ENCODE data around the gene RASGEF1B.

DNA sequence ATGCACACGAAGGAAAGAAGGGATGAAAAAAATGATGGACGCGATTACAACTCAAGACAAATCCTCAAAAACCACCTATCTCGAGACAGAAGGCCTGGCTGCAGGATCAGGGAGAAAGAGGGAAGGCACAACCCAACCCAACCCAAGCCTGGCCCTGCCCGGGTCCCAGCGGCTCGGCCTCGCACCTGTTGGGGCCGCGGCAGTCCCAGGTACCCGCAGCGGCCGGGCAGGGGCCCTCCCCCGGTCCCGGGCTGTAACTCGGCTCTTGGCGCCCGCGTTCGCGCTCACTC lies 464 bp downstream of the RASGEF1B start:
- TF ChIP-seq JUND (CRISPR knock-in tag; IDR thresholded peaks at IDR 0.05), result no peak
- TF ChIP-seq NR1H2 (CRISPR knock-in tag; IDR thresholded peaks at IDR 0.05; ENCODE audit: borderline replicate concordance, low read depth), result no peak
- TF ChIP-seq, protein P1, sequence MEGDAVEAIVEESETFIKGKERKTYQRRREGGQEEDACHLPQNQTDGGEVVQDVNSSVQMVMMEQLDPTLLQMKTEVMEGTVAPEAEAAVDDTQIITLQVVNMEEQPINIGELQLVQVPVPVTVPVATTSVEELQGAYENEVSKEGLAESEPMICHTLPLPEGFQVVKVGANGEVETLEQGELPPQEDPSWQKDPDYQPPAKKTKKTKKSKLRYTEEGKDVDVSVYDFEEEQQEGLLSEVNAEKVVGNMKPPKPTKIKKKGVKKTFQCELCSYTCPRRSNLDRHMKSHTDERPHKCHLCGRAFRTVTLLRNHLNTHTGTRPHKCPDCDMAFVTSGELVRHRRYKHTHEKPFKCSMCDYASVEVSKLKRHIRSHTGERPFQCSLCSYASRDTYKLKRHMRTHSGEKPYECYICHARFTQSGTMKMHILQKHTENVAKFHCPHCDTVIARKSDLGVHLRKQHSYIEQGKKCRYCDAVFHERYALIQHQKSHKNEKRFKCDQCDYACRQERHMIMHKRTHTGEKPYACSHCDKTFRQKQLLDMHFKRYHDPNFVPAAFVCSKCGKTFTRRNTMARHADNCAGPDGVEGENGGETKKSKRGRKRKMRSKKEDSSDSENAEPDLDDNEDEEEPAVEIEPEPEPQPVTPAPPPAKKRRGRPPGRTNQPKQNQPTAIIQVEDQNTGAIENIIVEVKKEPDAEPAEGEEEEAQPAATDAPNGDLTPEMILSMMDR (CRISPR knock-in tag; IDR thresholded peaks at IDR 0.05), result no peak
- TF ChIP-seq SETDB1 (CRISPR knock-in tag; IDR thresholded peaks at IDR 0.05; ENCODE audit: borderline replicate concordance), result no peak
- TF ChIP-seq, protein P2, sequence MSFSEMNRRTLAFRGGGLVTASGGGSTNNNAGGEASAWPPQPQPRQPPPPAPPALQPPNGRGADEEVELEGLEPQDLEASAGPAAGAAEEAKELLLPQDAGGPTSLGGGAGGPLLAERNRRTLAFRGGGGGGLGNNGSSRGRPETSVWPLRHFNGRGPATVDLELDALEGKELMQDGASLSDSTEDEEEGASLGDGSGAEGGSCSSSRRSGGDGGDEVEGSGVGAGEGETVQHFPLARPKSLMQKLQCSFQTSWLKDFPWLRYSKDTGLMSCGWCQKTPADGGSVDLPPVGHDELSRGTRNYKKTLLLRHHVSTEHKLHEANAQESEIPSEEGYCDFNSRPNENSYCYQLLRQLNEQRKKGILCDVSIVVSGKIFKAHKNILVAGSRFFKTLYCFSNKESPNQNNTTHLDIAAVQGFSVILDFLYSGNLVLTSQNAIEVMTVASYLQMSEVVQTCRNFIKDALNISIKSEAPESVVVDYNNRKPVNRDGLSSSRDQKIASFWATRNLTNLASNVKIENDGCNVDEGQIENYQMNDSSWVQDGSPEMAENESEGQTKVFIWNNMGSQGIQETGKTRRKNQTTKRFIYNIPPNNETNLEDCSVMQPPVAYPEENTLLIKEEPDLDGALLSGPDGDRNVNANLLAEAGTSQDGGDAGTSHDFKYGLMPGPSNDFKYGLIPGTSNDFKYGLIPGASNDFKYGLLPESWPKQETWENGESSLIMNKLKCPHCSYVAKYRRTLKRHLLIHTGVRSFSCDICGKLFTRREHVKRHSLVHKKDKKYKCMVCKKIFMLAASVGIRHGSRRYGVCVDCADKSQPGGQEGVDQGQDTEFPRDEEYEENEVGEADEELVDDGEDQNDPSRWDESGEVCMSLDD (CRISPR knock-in tag; IDR thresholded peaks at IDR 0.05; ENCODE audit: borderline replicate concordance), result no peak
- TF ChIP-seq IKZF1 (IDR thresholded peaks at IDR 0.05), result no peak

All from HepG2 (cell line).